ENCODE data around the gene SPTLC1.

- TF ChIP-seq TCF7L2 (IDR thresholded peaks at IDR 0.05; ENCODE audit: low read depth, low read length): no peak
- no peak for TF ChIP-seq CTCF (IDR thresholded peaks at IDR 0.05)
Observed at GRCh38 chr9:92057226-92057625, 58.0 kb downstream of the SPTLC1 start.

Data from Panc1 (cell line).